ENCODE results near the gene HECTD2.

DNA sequence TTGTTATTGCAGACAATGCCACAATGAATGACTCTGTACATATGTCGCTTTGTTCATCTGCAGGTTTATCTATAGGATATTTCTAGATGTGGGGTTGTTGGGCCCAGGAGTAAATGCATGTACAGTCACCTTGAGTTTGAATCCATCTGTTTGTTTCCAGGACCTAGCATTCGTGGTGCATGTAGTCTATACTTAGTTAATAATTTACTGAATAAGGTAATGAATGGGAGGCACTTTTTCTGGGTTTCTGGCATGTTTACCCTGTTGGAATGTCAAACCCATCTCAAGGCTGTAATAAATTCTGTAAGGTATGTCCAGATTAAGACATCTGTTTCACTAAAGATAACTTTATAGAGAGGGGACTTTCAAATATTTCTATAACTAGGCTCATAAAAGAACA lies 23.5 kb downstream of the HECTD2 start:
- no peak for TF ChIP-seq POLR2A (IDR thresholded peaks at IDR 0.05; ENCODE audit: extremely low read depth, insufficient read length)
- TF ChIP-seq, protein P1, sequence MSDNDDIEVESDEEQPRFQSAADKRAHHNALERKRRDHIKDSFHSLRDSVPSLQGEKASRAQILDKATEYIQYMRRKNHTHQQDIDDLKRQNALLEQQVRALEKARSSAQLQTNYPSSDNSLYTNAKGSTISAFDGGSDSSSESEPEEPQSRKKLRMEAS (IDR thresholded peaks at IDR 0.05; ENCODE audit: low read depth, low read length): no peak
- TF ChIP-seq, protein P2, sequence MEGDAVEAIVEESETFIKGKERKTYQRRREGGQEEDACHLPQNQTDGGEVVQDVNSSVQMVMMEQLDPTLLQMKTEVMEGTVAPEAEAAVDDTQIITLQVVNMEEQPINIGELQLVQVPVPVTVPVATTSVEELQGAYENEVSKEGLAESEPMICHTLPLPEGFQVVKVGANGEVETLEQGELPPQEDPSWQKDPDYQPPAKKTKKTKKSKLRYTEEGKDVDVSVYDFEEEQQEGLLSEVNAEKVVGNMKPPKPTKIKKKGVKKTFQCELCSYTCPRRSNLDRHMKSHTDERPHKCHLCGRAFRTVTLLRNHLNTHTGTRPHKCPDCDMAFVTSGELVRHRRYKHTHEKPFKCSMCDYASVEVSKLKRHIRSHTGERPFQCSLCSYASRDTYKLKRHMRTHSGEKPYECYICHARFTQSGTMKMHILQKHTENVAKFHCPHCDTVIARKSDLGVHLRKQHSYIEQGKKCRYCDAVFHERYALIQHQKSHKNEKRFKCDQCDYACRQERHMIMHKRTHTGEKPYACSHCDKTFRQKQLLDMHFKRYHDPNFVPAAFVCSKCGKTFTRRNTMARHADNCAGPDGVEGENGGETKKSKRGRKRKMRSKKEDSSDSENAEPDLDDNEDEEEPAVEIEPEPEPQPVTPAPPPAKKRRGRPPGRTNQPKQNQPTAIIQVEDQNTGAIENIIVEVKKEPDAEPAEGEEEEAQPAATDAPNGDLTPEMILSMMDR (IDR thresholded peaks at IDR 0.05; ENCODE audit: low read depth, low read length): no peak
